GM12864 (cell line): ENCODE data around the gene PTPRM.

Source experiments
- DNase-seq: peaks from one replicate; pipeline ENCODE4 v3.0.0-alpha.2; 2011; ENCODE audit warnings: low read depth
- H3K4me3 ChIP-seq: 2 replicates; pipeline ENCODE4 v1.5.1; 2011; ENCODE audit warnings: mild to moderate bottlenecking, low read depth, low read length, control low read depth
- CTCF ChIP-seq: IDR thresholded peaks from 2 replicates; pipeline ENCODE4 v1.5.1; 2011; ENCODE audit warnings: low read depth, mild to moderate bottlenecking, moderate library complexity, low read length, control low read depth, inconsistent platforms; ENCODE audit errors: missing control alignments

Gene PTPRM

GRCh38 chr18:7886436-7886835 is 319.3 kb downstream of the PTPRM start:
- no peak for TF ChIP-seq CTCF
- DNase-seq = no peak
- H3K4me3 ChIP-seq = no peak overlapping the region

- H3K4me3 ChIP-seq = no peak overlapping the region
- no peak for TF ChIP-seq CTCF
- no peak for DNase-seq
Measured at GRCh38 chr18:7889515-7889914, 322.4 kb downstream of the PTPRM start.

- no peak overlapping the region for H3K4me3 ChIP-seq
- no peak for TF ChIP-seq CTCF
- DNase-seq = no peak
Measured at GRCh38 chr18:7890075-7890474, 323.0 kb downstream of the PTPRM start.

- DNase-seq = no peak
Measured at GRCh38 chr18:7892556-7892955, 325.4 kb downstream of the PTPRM start.

GRCh38 chr18:7894592-7894991 is 327.5 kb downstream of the PTPRM start:
- DNase-seq = no peak
- TF ChIP-seq CTCF = no peak
- H3K4me3 ChIP-seq = no peak overlapping the region

More at GRCh38 chr18:7892556-7892955, 325.4 kb downstream of the PTPRM start:
- no peak overlapping the region for H3K4me3 ChIP-seq
- no peak for TF ChIP-seq CTCF

GRCh38 chr18:7895346-7895745 is 328.2 kb downstream of the PTPRM start:
- no peak for DNase-seq

More at GRCh38 chr18:7895346-7895745, 328.2 kb downstream of the PTPRM start:
- TF ChIP-seq CTCF = no peak
- no peak overlapping the region for H3K4me3 ChIP-seq
